H9 (cell line): ENCODE results near the gene PWWP2B. TPM values are rescaled to one million over a fixed set of nuclear protein-coding genes. Genes with fewer than 3 reads are reported as not detected.

ENCODE experiments used
- DNase-seq: peaks from one replicate; pipeline ENCODE4 v3.0.0-alpha.2; 2017
- H2AFZ ChIP-seq: one replicate; pipeline ENCODE4 v1.6.1; 2013; ENCODE audit warnings: mild to moderate bottlenecking, low read length, control low read depth, moderate library complexity
- H2AK5ac ChIP-seq: 2 replicates; pipeline ENCODE4 v1.6.1; 2013; ENCODE audit warnings: low read length, control low read depth, mixed read lengths; ENCODE audit not compliant: insufficient read length
- H2BK120ac ChIP-seq: one replicate; pipeline ENCODE4 v1.6.1; 2013; ENCODE audit warnings: low read depth, mild to moderate bottlenecking, low read length, control low read depth, inconsistent platforms; ENCODE audit not compliant: poor library complexity, severe bottlenecking
- H2BK12ac ChIP-seq: 2 replicates; pipeline ENCODE4 v1.6.1; 2013; ENCODE audit warnings: low read length, control low read depth, mixed read lengths, low read depth; ENCODE audit not compliant: insufficient read length
- H2BK15ac ChIP-seq: 2 replicates; pipeline ENCODE4 v1.6.1; 2013; ENCODE audit warnings: low read depth, low read length, control low read depth
- H2BK20ac ChIP-seq: one replicate; pipeline ENCODE4 v1.6.1; 2013; ENCODE audit warnings: low read depth, mild to moderate bottlenecking, low read length, control low read depth, inconsistent platforms; ENCODE audit not compliant: poor library complexity, severe bottlenecking
- H2BK5ac ChIP-seq: 2 replicates; pipeline ENCODE4 v1.6.1; 2013; ENCODE audit warnings: low read length, control low read depth, mixed read lengths; ENCODE audit not compliant: insufficient read length
- H3K14ac ChIP-seq: 2 replicates; pipeline ENCODE4 v1.6.1; 2013; ENCODE audit warnings: low read length, control low read depth; ENCODE audit not compliant: insufficient read depth
- H3K18ac ChIP-seq: 2 replicates; pipeline ENCODE4 v1.6.1; 2013; ENCODE audit warnings: low read depth, mild to moderate bottlenecking, mixed read lengths, low read length, control low read depth; ENCODE audit not compliant: insufficient read length
- H3K23ac ChIP-seq: 2 replicates; pipeline ENCODE4 v1.6.1; 2013; ENCODE audit warnings: low read length, control low read depth, mixed read lengths, low read depth; ENCODE audit not compliant: insufficient read length
- H3K23me2 ChIP-seq: 2 replicates; pipeline ENCODE4 v1.6.1; 2013; ENCODE audit warnings: low read depth, mild to moderate bottlenecking, mixed read lengths, low read length, control low read depth; ENCODE audit not compliant: insufficient read length, poor library complexity, severe bottlenecking
- H3K27ac ChIP-seq: 2 replicates; pipeline ENCODE4 v1.5.1; 2013; ENCODE audit warnings: low read length, control low read depth, mixed read lengths, low read depth; ENCODE audit not compliant: insufficient read length
- H3K27me3 ChIP-seq: 2 replicates; pipeline ENCODE4 v1.6.1; 2013; ENCODE audit warnings: low read length, control low read depth, inconsistent platforms; ENCODE audit not compliant: insufficient read depth
- H3K4ac ChIP-seq: 2 replicates; pipeline ENCODE4 v1.6.1; 2013; ENCODE audit warnings: low read depth, mild to moderate bottlenecking, control low read depth, inconsistent platforms, low read length, moderate library complexity
- H3K4me1 ChIP-seq: 2 replicates; pipeline ENCODE4 v1.6.1; 2013; ENCODE audit warnings: low read length, control low read depth, inconsistent platforms; ENCODE audit not compliant: insufficient read depth
- H3K4me2 ChIP-seq: 2 replicates; pipeline ENCODE4 v1.6.1; 2013; ENCODE audit warnings: low read length, control low read depth, mixed read lengths; ENCODE audit not compliant: insufficient read length, insufficient read depth
- H3K56ac ChIP-seq: 2 replicates; pipeline ENCODE4 v1.6.1; 2013; ENCODE audit warnings: low read depth, mild to moderate bottlenecking, mixed read lengths, low read length, control low read depth; ENCODE audit not compliant: insufficient read length
- H3K79me1 ChIP-seq: 2 replicates; pipeline ENCODE4 v1.6.1; 2013; ENCODE audit warnings: low read depth, mild to moderate bottlenecking, moderate library complexity, low read length, control low read depth, inconsistent platforms; ENCODE audit not compliant: insufficient read depth, poor library complexity, severe bottlenecking
- H3K79me2 ChIP-seq: 2 replicates; pipeline ENCODE4 v1.6.1; 2013; ENCODE audit warnings: low read length, control low read depth, inconsistent platforms; ENCODE audit not compliant: insufficient read depth
- H3K9ac ChIP-seq: 2 replicates; pipeline ENCODE4 v1.6.1; 2013; ENCODE audit warnings: low read length, control low read depth, mixed read lengths; ENCODE audit not compliant: insufficient read length; ENCODE audit errors: extremely low read depth
- H3K9me3 ChIP-seq: one replicate; pipeline ENCODE4 v1.6.1; 2013; ENCODE audit warnings: low read depth, low read length, inconsistent platforms; ENCODE audit not compliant: control insufficient read depth
- H3T11ph ChIP-seq: one replicate; pipeline ENCODE4 v1.6.1; 2013; ENCODE audit warnings: mild to moderate bottlenecking, low read length, control low read depth, inconsistent platforms
- H4K20me1 ChIP-seq: one replicate; pipeline ENCODE4 v1.6.1; 2013; ENCODE audit not compliant: control insufficient read depth, insufficient read length, insufficient read depth
- H4K5ac ChIP-seq: 2 replicates; pipeline ENCODE4 v1.6.1; 2013; ENCODE audit warnings: low read depth, mild to moderate bottlenecking, mixed read lengths, low read length, control low read depth; ENCODE audit not compliant: insufficient read length
- H4K8ac ChIP-seq: replicated peaks from 2 replicates; pipeline ENCODE4 v1.6.1; 2013; ENCODE audit warnings: low read length, control low read depth, mixed read lengths, low read depth; ENCODE audit not compliant: insufficient read length
- H4K91ac ChIP-seq: 2 replicates; pipeline ENCODE4 v1.6.1; 2013; ENCODE audit warnings: low read depth, mild to moderate bottlenecking, moderate library complexity, mixed read lengths, low read length, control low read depth; ENCODE audit not compliant: insufficient read length
- H3K27ac Mint-ChIP-seq, 3 experiments: 2 replicates in 2 of 3; 3 replicates in 1 of 3; pipeline ENCODE4 v1.8.0; 2020 to 2021; ENCODE audit warnings: mixed read lengths in 3 of 3, mild to moderate bottlenecking in 1 of 3, moderate library complexity in 1 of 3
- H3K27me3 Mint-ChIP-seq: 2 replicates; pipeline ENCODE4 v1.8.0; 2021; ENCODE audit warnings: low read depth, mild to moderate bottlenecking, moderate library complexity, mixed read lengths
- H3K36me3 Mint-ChIP-seq, 3 experiments: 2 replicates in 2 of 3; 3 replicates in 1 of 3; pipeline ENCODE4 v1.8.0; 2020 to 2021; ENCODE audit warnings: low read depth in 3 of 3, mixed read lengths in 3 of 3; ENCODE audit not compliant: insufficient read depth in 1 of 3
- H3K4me1 Mint-ChIP-seq, 2 experiments: 2 replicates each; pipeline ENCODE4 v1.8.0; 2020; ENCODE audit warnings: mixed read lengths in 2 of 2
- H3K4me3 Mint-ChIP-seq, 2 experiments: 2 replicates in 1 of 2; 3 replicates in 1 of 2; pipeline ENCODE4 v1.8.0; 2020 to 2021; ENCODE audit warnings: mild to moderate bottlenecking in 2 of 2, mixed read lengths in 2 of 2, moderate library complexity in 1 of 2
- H3K9me3 Mint-ChIP-seq, 2 experiments: 2 replicates in 1 of 2; 3 replicates in 1 of 2; pipeline ENCODE4 v1.8.0; 2020; ENCODE audit warnings: mild to moderate bottlenecking in 2 of 2, mixed read lengths in 2 of 2, moderate library complexity in 1 of 2
- WGBS: extraction: QIAGEN DNeasy Blood & Tissue Kit; methylation state at CpG from one replicate; pipeline ENCODE4 v1.1.7; 2013; ENCODE audit warnings: missing lambda C conversion rate, low lambda C conversion rate, mixed read lengths; ENCODE audit not compliant: insufficient read length; ENCODE audit errors: extremely low coverage; 5-methylcytosine and 5-hydroxymethylcytosine counted together
- total RNA-seq: library from RNA; stranded (reverse); gene quantifications from 2 replicates; pipeline ENCODE4 v1.2.1, GENCODE V29; 2021
- TF ChIP-seq, protein P1 (sequence below): fragments of 200-600 bp; sonication (generic); conservative IDR thresholded peaks from 3 replicates; pipeline ENCODE4 v1.8.0; 2021; ENCODE audit warnings: antibody characterized with exemption, mild to moderate bottlenecking

PWWP2B gene
- total RNA-seq, 1 experiment from 2014 or later = 10.0 TPM

DNA sequence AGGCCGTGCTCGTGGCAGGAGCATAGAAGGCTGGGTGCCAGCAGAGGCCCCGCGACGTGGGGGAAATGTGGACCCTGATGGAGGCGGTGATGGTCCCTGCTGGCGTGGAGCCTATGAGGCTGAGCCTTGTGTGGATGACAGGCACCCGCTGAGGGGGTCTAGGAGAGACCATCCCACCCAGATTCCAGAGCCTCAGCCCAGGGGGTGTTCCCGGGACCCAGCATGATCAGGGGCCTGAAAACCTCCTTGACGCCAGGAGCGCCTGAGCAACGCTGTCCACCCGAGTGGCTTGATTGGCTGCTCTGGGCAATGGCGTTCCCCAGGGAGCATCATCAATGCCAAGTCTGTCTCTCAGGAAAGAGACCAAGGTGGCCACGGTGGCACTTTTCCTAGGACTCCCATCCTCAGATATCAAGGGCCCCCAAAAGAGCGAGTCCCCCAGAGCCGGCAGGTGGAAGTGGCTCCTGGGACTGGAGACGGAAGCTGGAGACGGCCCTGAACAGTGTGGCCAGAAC is 61.1 kb downstream of the PWWP2B start:
- Histone ChIP-seq H3K79me2 (no peaks in the 10 kb centered on the region), H3K4ac (no peak overlapping the region), H2BK15ac (no peak overlapping the region), H3K79me1 (no peaks in the 10 kb centered on the region), H4K20me1 (no peaks in the 10 kb centered on the region), H2BK120ac (no peak overlapping the region), H2BK20ac (no peak overlapping the region), H2BK5ac (no peak overlapping the region), H2AK5ac (no peak overlapping the region), H4K91ac (no peak overlapping the region), H3K27ac (no peak overlapping the region), H3K23ac (no peak overlapping the region), H3K4me2 (no peak overlapping the region), H3K4me1 (no peaks in the 10 kb centered on the region), H3K14ac (no peak overlapping the region), H3T11ph (no peak overlapping the region), H3K9ac (no peak overlapping the region), H3K9me3 (no peaks in the 10 kb centered on the region), H3K56ac (no peak overlapping the region), H2BK12ac (no peak overlapping the region), H2AFZ (no peak overlapping the region), H4K8ac (no peak overlapping the region), H3K23me2 (no peaks in the 10 kb centered on the region), H4K5ac (no peak overlapping the region), H3K27me3 (no peaks in the 10 kb centered on the region), H3K18ac (no peak overlapping the region)
- Mint-ChIP-seq H3K27me3 (peaks cover 21% of the 10 kb centered on the region), H3K9me3 (no peaks in the 10 kb centered on the region), H3K4me3 (no peak overlapping the region; a peak in 1 of 5 replicates), H3K27ac (no peak overlapping the region), H3K4me1 (peaks cover 0 to 2% of the 10 kb centered on the region in 2 experiments; a peak in 2 of 4 replicates), H3K36me3 (no peaks in the 10 kb centered on the region)
- TF ChIP-seq, protein P1, sequence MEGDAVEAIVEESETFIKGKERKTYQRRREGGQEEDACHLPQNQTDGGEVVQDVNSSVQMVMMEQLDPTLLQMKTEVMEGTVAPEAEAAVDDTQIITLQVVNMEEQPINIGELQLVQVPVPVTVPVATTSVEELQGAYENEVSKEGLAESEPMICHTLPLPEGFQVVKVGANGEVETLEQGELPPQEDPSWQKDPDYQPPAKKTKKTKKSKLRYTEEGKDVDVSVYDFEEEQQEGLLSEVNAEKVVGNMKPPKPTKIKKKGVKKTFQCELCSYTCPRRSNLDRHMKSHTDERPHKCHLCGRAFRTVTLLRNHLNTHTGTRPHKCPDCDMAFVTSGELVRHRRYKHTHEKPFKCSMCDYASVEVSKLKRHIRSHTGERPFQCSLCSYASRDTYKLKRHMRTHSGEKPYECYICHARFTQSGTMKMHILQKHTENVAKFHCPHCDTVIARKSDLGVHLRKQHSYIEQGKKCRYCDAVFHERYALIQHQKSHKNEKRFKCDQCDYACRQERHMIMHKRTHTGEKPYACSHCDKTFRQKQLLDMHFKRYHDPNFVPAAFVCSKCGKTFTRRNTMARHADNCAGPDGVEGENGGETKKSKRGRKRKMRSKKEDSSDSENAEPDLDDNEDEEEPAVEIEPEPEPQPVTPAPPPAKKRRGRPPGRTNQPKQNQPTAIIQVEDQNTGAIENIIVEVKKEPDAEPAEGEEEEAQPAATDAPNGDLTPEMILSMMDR = no peak
- no CpG with 5 or more reads among the region's 19 CpGs for WGBS
- DNase-seq = no peak
